Activated T-cell treated with anti-CD3 and anti-CD28 coated beads, Interleukin-2, amount 50 U/mL, for 48 hours (primary cell): ENCODE data around the gene PROM1.

Source experiments
- DNase-seq, 2 experiments: peaks; one replicate each; pipeline ENCODE4 v3.0.0-alpha.2; 2020

The PROM1 gene

DNA sequence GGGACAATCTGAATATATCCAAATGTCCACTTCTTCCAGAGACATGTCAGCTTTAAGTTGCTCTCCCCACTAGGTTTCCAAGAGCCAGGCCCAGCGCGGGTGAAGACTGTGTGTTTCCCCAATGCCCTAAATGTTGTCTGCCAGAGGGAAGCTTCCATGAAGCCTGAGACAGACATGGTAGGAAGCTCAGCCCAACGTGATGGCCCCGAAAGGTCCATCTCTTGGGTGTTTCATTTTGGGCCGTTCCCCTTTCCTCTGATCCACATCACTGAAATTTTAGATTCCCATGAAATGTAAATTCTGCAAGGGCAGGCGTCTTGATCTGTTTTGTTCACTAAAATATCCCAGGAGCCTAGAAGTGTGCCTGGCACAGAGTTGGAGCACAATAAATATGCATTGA lies 25.4 kb upstream of the PROM1 start:
- DNase-seq, result no peak

DNA sequence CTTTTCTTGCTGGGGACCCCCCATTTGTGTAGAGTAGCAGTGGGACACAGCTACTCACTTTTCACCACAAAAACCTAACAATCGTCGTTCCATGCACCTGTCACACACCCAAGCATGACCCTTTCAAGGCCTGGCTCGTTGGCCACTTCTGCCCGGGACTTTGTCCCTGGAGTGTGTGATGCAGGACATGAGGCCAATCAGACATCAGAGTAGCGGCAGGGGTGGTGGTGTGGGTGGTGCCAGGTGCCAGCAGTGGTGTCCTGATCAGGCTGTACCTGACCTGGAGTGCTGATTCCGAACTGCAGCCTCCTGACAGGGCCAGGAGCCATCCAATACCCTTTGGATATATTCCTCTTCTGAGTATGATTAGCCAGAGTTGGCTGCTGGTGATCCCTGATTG lies 23.1 kb upstream of the PROM1 start:
- DNase-seq, result no peak

GRCh38 chr4:16104520-16104919 lies 20.7 kb upstream of the PROM1 start:
- DNase-seq, result no peak

- DNase-seq, result no peak
Measured at GRCh38 chr4:16102356-16102755, 18.5 kb upstream of the PROM1 start.

GRCh38 chr4:16100833-16101232 lies 17.0 kb upstream of the PROM1 start:
- no peak for DNase-seq

GRCh38 chr4:16092682-16093319 lies 9.0 kb upstream of the PROM1 start:
- DNase-seq, result no peak

DNA sequence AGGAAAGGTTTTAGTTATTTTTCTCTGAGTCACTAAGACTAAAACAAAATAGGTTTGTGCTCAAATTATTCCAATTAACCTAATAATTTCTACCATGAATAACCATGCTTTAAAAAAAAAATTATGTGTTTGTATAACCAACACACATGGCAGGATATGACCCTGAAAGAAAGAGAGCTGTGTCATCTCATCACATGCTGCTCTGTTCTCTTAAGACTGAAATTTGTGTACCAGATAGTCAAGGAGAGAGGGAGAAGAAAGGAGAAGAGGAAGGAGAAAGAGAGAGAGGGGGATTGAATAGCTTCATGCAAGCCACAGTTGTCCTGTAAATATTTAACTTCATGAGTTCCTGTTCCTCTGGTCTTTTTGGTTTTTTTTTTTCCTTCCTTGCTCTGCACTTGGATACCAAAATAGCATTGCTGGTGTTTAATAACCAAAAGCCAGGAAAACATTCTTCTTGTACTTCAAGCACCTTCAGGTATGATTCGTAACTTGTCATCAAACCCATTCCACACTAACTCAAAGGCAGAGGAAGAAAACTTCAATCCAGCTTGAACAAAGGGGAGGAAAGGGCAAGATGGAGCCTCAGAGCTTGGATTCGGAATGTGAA lies 6.4 kb upstream of the PROM1 start:
- no peak for DNase-seq

- DNase-seq, result no peak
Measured at GRCh38 chr4:16089156-16089555, 5.3 kb upstream of the PROM1 start.

- no peak for DNase-seq
Measured at GRCh38 chr4:16088601-16089000, 4.8 kb upstream of the PROM1 start.

GRCh38 chr4:16085822-16086221 lies 2.0 kb upstream of the PROM1 start:
- DNase-seq, result no peak

GRCh38 chr4:16082426-16083240 lies 1.2 kb downstream of the PROM1 start:
- peak; percentile 46 to 58 for DNase-seq

DNA sequence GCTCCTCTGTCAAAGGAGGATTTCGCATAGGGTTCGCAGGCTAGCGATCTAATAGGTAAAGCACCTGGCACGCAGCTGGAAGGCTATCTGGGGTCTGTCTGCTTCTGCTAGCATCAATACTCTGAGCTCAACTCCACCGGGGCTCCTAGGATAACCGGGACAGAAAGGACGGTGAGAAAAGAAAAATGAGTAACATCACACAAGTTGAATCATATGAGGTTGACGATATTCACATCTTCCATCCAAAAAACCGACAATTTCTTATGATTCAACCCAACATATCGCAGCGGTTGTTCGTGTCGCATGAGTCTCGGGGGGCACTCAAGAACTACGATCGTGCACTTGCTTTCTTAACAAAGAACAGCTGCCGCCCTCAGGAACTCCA lies 1.8 kb downstream of the PROM1 start:
- DNase-seq, result peak in 1 of 2 experiments; percentile 35

- DNase-seq, result no peak
Measured at GRCh38 chr4:16079046-16079445, 4.8 kb downstream of the PROM1 start.

DNA sequence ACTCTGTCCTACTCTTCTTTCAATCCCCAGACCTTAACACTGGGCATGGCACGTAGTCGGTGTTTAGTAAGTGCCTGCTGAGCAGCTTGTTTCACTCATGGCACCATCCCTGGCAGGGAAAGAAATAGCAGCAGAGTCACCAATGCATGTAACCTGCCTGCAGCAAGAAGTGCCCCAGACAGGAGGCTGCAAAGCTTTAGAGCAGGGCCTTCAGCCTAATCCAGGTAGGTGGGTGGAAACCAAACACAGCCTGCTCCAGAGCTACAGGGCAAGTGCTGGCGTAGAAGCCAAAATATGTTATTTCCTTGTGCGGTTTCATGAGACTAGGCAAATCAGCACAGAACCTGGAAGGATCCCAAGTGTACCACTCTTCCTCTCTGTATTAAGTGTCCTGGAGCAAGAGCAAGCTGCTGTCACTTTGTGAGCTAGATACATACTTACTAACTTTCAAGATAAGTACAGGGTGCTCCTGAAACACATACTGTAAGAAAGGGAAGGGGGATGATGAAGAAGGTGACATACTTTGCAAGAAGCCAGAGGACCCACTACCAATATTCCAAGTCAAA lies 5.5 kb downstream of the PROM1 start:
- DNase-seq, result no peak

DNA sequence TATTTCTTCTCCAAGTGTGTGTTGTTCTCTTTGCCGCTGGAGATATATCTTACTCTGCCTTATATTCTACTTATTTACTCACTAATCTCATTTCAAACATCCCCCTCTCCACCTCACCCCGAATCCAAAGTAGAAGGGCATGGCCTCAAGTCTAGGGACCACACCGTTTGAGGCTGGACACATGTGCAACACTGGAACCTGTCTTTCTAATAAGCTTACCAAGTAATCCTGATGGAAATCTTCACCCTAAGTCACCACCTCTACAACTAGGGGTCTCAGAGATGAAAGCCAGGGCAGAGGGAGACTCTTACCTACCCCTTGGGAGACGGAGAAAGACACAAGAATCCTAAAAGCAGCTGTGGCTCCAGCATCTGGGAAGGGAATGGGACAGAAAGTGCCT lies 6.0 kb downstream of the PROM1 start:
- no peak for DNase-seq

GRCh38 chr4:16075975-16076757 lies 7.7 kb downstream of the PROM1 start:
- DNase-seq, result no peak

DNA sequence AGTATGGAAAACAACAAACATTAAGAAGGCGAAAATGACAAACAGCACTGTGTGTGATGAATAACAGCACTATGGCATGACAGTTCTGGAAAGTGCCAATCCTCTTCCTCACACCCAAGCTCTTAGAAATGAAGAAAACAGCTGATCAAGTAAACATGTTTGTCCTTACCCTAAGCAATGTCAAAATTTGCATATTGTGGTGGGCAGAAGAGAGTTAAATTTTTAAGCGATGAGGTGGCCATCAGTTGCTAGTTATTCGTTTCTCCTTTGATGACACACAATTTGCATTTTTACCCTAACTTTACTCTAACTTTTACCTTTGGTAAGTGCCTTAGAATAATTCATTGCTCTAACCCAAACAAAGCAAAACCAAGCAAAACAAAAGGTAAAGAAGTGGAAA lies 8.8 kb downstream of the PROM1 start:
- DNase-seq, result no peak

DNA sequence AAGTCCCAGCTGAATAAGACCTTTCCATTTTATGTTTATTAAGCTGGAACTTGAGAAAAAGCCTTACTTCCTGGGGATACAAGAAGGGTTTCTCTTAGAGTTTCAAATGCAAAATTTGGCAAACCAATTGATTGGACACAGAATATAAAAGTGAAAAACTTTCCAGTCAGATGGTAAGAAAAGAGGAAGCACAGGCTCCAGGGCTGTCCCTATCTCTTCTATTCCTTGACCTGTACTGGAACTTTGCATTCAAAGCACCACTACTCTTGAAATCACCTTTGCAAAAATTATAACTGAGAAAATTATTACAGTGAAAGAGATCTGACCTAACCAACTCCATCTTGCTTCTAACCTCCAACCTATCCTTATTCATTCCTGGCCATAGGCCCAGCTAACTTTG lies 11.7 kb downstream of the PROM1 start:
- DNase-seq, result no peak

- no peak for DNase-seq
Measured at GRCh38 chr4:16070203-16070602, 13.6 kb downstream of the PROM1 start.

GRCh38 chr4:16067515-16067914 lies 16.3 kb downstream of the PROM1 start:
- no peak for DNase-seq

DNA sequence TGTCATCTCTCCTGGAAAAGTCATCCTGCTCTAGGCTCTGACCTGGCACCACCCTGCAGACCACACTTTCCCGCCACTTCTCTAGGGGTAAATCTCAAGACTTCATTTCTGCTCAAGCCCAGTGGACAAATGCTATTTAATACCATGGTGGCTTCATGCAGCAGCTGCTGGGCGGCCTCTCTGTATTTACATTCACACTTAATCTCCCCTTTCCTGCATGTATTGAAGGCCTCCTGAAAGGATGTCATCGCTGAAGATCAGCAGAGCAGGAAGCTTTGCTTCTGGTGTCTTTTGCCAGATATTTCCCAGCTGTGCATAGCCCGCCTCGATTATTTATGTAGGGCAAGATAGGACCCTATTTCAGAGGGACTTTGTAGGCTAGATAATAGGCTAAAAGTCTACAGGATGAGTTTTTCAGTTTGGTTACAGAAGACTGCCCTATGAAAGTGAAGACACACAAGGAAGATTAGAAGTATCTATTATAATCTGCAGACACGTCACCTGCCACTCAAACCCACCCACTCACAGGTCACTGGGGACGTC lies 17.2 kb downstream of the PROM1 start:
- DNase-seq, result no peak

DNA sequence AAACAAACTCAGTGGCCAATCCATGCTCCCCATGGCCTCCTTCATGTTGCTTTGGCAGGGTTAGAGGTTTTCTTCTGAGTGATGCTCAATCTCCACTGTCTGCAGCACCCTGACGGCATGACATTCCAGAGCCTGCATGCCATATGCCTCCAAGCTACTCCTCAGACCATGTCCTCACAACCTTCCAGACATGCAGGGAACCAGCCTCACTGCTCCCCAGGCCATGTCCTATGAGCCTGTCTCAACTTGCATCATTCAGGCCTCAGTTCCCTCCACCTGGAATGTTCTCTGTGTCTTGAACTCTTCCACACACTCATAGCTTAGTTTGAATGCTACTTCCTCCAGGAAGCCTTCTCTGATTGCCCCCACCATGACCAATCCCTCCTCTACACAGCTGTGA lies 18.8 kb downstream of the PROM1 start:
- DNase-seq, result no peak

DNA sequence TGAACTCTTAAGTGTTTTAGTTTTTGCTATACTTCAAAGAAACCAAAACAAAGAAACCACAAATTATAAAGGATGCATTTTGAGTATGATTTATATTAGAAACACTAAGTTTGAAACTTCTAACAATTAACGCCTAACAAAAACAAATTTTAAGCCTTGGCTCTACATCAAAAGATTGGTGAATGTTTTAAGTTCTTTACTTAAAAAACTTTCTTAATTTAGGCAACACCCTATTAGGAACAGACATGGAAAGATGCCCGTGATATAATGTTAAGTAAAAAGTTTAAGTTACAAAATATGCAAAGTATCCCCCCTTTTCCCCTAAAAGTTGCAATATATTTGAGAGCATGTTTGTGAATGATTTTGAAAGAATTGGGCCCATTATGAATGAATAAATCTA lies 21.2 kb downstream of the PROM1 start:
- DNase-seq, result no peak
